GM23338 (cell line): ENCODE data around the gene HMCES. TPM values are rescaled to one million over a fixed set of nuclear protein-coding genes. Genes with fewer than 3 reads are reported as not detected.
"Not testable (repeated sequence)": the region's sequence is repeated elsewhere in the genome, so short reads cannot be mapped to it uniquely, and the experiment has no call there.

Source experiments
- ATAC-seq: fragments of 200-7000 bp; cut with Tn5 transposase; 3 replicates; pipeline ENCODE4 v1.9.1; 2020
- DNase-seq: peaks from one replicate; pipeline ENCODE4 v3.0.0-alpha.2; 2015; ENCODE audit warnings: low spot score
- H2AFZ ChIP-seq: fragments of 200-600 bp; sonication (generic); 2 replicates; pipeline ENCODE4 v1.8.0; 2016; ENCODE audit warnings: antibody characterized with exemption, mild to moderate bottlenecking, moderate library complexity
- H3F3A ChIP-seq: fragments of 200-600 bp; sonication (generic); replicated peaks from 2 replicates; pipeline ENCODE4 v1.8.0; 2017; ENCODE audit warnings: antibody characterized with exemption, mixed run types, low read depth
- H3K27ac ChIP-seq: fragments of 200-600 bp; sonication (generic); 2 replicates; pipeline ENCODE4 v1.6.1; 2016; ENCODE audit warnings: low read depth
- H3K27me3 ChIP-seq: fragments of 200-600 bp; sonication (generic); 2 replicates; pipeline ENCODE4 v1.8.0; 2016; ENCODE audit warnings: mild to moderate bottlenecking, mixed run types, moderate library complexity; ENCODE audit not compliant: insufficient read depth
- H3K36me3 ChIP-seq: fragments of 200-600 bp; sonication (generic); 2 replicates; pipeline ENCODE4 v1.8.0; 2016; ENCODE audit warnings: mild to moderate bottlenecking; ENCODE audit not compliant: insufficient read depth
- H3K4me1 ChIP-seq: fragments of 200-600 bp; sonication (generic); 2 replicates; pipeline ENCODE4 v1.8.0; 2016; ENCODE audit warnings: mild to moderate bottlenecking, moderate library complexity; ENCODE audit not compliant: insufficient read depth
- H3K4me2 ChIP-seq: fragments of 200-600 bp; sonication (generic); 2 replicates; pipeline ENCODE4 v1.7.1; 2017; ENCODE audit warnings: mixed run types
- H3K4me3 ChIP-seq: fragments of 200-600 bp; sonication (generic); 2 replicates; pipeline ENCODE4 v1.6.1; 2016; ENCODE audit warnings: mixed run types
- H3K79me2 ChIP-seq: fragments of 200-600 bp; sonication (generic); replicated peaks from 2 replicates; pipeline ENCODE4 v1.8.0; 2017; ENCODE audit warnings: mild to moderate bottlenecking; ENCODE audit not compliant: insufficient read depth
- H3K9me2 ChIP-seq: fragments of 200-600 bp; sonication (generic); 2 replicates; pipeline ENCODE4 v1.8.0; 2017; ENCODE audit not compliant: insufficient read depth
- H4K20me1 ChIP-seq: fragments of 200-600 bp; sonication (generic); replicated peaks from 2 replicates; pipeline ENCODE4 v1.8.0; 2017; ENCODE audit warnings: mild to moderate bottlenecking; ENCODE audit not compliant: insufficient read depth
- H3K27ac Mint-ChIP-seq: 2 replicates; pipeline ENCODE4 v1.8.0; 2020; ENCODE audit warnings: inconsistent platforms, mild to moderate bottlenecking, moderate library complexity, mixed read lengths
- H3K27me3 Mint-ChIP-seq: 3 replicates; pipeline ENCODE4 v1.8.0; 2022; ENCODE audit warnings: low read depth, mild to moderate bottlenecking, moderate library complexity, mixed read lengths, inconsistent platforms; ENCODE audit not compliant: insufficient read depth, poor library complexity
- H3K36me3 Mint-ChIP-seq: 3 replicates; pipeline ENCODE4 v1.8.0; 2021; ENCODE audit warnings: low read depth, mild to moderate bottlenecking, inconsistent platforms, moderate library complexity, mixed read lengths
- H3K4me1 Mint-ChIP-seq: 3 replicates; pipeline ENCODE4 v1.8.0; 2020; ENCODE audit warnings: mild to moderate bottlenecking, inconsistent platforms, mixed read lengths
- H3K4me3 Mint-ChIP-seq: 3 replicates; pipeline ENCODE4 v1.8.0; 2021; ENCODE audit warnings: moderate library complexity, mild to moderate bottlenecking, inconsistent platforms, mixed read lengths
- H3K9me3 Mint-ChIP-seq: 3 replicates; pipeline ENCODE4 v1.8.0; 2020; ENCODE audit warnings: moderate library complexity, mild to moderate bottlenecking, inconsistent platforms, mixed read lengths
- CREB1 ChIP-seq: fragments of 250-450 bp; sonication (Bioruptor Pico); IDR thresholded peaks from 2 replicates; pipeline ENCODE4 v1.5.0; 2020; ENCODE audit warnings: low read depth, mild to moderate bottlenecking, moderate library complexity
- ETS1 ChIP-seq: IDR thresholded peaks from 2 replicates; pipeline ENCODE4 v1.6.1; 2016; ENCODE audit warnings: antibody characterized with exemption
- EZH2phosphoT487 ChIP-seq: fragments of 200-600 bp; sonication (generic); IDR thresholded peaks from one replicate; pipeline ENCODE4 v1.8.1; 2018; ENCODE audit warnings: antibody characterized with exemption; ENCODE audit not compliant: unreplicated experiment
- JUNB ChIP-seq: IDR thresholded peaks from one replicate; pipeline ENCODE4 v1.6.1; 2016; ENCODE audit warnings: antibody characterized with exemption; ENCODE audit not compliant: unreplicated experiment
- NANOG ChIP-seq: IDR thresholded peaks from 2 replicates; pipeline ENCODE4 v1.6.1; 2016; ENCODE audit warnings: antibody characterized with exemption, borderline replicate concordance
- REST ChIP-seq: IDR thresholded peaks from one replicate; pipeline ENCODE4 v1.6.1; 2018; ENCODE audit warnings: antibody characterized with exemption; ENCODE audit not compliant: unreplicated experiment
- STAT1 ChIP-seq: IDR thresholded peaks from one replicate; pipeline ENCODE4 v1.6.1; 2016; ENCODE audit warnings: antibody characterized with exemption; ENCODE audit not compliant: unreplicated experiment
- polyA plus RNA-seq: library from polyadenylated mRNA; unstranded; fragments of >200 nt; fragmentation: Nextera tagmentation; extraction: Ambion mirVana; gene quantifications from 2 replicates; pipeline ENCODE4 v1.2.1, GENCODE V29; 2016
- total RNA-seq: library from RNA; depleted of rRNA; stranded (reverse); fragments of >200 nt; shearing (Covaris generic); gene quantifications from 2 replicates; pipeline ENCODE4 v1.2.3, GENCODE V29; 2014
- TF ChIP-seq, protein P1 (sequence below), 2 experiments: fragments of 200-600 bp in 1 of 2; sonication (generic) in 1 of 2; conservative IDR thresholded peaks; 2 replicates each; pipeline versions ENCODE4 v1.5.1 to v1.6.1; 2016 to 2017; ENCODE audit warnings: antibody characterized with exemption in 2 of 2, low read depth in 2 of 2, mild to moderate bottlenecking in 2 of 2, moderate library complexity in 1 of 2

Gene HMCES
- total and polyA plus RNA-seq, 2 experiments from 2014 or later, result 36.5 to 44.5 TPM

- DNase-seq, result no peak
- Histone ChIP-seq H4K20me1 (no peaks in the 10 kb centered on the region; the same call in 1 of the 2 replicates), H3K27me3 (no peaks in the 10 kb centered on the region), H3K4me1 (no peaks in the 10 kb centered on the region), H3K4me3 (no peak overlapping the region), H3K9me2 (no peaks in the 10 kb centered on the region), H3K79me2 (no peaks in the 10 kb centered on the region), H3F3A (no peaks in the 10 kb centered on the region), H3K36me3 (peaks cover 40% of the 10 kb centered on the region), H2AFZ (no peak overlapping the region), H3K27ac (no peak overlapping the region), H3K4me2 (no peak overlapping the region)
- H3K4me3 Mint-ChIP-seq, result no peak overlapping the region
- no peak overlapping the region for H3K27ac Mint-ChIP-seq
- no peaks in the 10 kb centered on the region for H3K4me1 Mint-ChIP-seq
- peaks cover 5% of the 10 kb centered on the region for H3K27me3 Mint-ChIP-seq
- no peaks in the 10 kb centered on the region for H3K9me3 Mint-ChIP-seq
- peaks cover 88% of the 10 kb centered on the region for H3K36me3 Mint-ChIP-seq
- TF ChIP-seq REST, result no peak
- TF ChIP-seq ETS1, result no peak
- no peak for ATAC-seq
Measured at GRCh38 chr3:129261894-129262293, 16.8 kb upstream of the HMCES start.

DNA sequence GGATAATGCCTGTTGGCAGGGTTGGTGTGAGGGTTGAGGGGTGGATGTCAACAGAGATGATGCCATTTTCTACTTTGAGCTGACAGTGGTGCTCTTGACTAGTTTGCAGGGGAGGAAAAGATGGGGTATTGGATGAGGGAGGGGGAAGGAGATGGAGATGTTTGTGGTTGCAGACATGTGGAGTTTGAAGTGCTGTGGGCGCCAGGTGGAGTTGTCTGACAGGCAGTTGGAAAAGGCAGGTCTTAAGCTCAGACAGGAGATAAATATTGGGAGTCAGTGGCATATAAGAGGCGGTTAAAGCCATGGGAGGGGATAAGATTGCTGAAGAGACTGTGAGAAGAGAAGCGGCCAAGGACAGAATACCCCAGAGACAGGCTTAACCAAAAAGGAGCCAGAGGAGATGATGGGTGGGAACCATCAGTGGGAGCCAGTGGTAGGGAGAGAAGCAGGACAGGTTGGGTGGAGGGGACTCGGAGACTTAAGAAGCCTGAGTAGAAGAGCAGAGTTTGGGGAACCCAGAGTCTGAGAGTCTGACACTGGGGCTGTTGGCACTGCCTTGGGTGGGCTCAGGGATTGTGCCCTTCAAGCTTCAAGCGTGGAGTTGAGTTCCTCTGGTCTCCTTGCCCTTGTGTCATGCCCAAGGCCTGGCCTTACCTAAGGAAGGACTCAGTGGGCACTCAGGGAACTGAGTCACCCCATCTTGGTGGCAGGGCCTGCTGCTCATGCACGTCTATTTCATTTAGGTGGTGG is 15.3 kb upstream of the HMCES start:
- no peaks in the 10 kb centered on the region for H3K9me2 ChIP-seq
- H3K4me1 ChIP-seq, result no peaks in the 10 kb centered on the region
- Mint-ChIP-seq H3K27me3 (peaks cover 5% of the 10 kb centered on the region), H3K36me3 (peaks cover 87% of the 10 kb centered on the region), H3K4me1 (no peaks in the 10 kb centered on the region), H3K4me3 (no peak overlapping the region), H3K9me3 (no peaks in the 10 kb centered on the region), H3K27ac (no peak overlapping the region)
- no peaks in the 10 kb centered on the region for H3F3A ChIP-seq
- H3K79me2 ChIP-seq, result no peaks in the 10 kb centered on the region
- no peak for DNase-seq
- no peaks in the 10 kb centered on the region; the same call in 1 of the 2 replicates for H4K20me1 ChIP-seq
- H3K27me3 ChIP-seq, result no peaks in the 10 kb centered on the region
- no peak overlapping the region for H2AFZ ChIP-seq
- no peak overlapping the region for H3K4me2 ChIP-seq
- no peak for ATAC-seq
- H3K27ac ChIP-seq, result no peak overlapping the region
- TF ChIP-seq, protein P1, sequence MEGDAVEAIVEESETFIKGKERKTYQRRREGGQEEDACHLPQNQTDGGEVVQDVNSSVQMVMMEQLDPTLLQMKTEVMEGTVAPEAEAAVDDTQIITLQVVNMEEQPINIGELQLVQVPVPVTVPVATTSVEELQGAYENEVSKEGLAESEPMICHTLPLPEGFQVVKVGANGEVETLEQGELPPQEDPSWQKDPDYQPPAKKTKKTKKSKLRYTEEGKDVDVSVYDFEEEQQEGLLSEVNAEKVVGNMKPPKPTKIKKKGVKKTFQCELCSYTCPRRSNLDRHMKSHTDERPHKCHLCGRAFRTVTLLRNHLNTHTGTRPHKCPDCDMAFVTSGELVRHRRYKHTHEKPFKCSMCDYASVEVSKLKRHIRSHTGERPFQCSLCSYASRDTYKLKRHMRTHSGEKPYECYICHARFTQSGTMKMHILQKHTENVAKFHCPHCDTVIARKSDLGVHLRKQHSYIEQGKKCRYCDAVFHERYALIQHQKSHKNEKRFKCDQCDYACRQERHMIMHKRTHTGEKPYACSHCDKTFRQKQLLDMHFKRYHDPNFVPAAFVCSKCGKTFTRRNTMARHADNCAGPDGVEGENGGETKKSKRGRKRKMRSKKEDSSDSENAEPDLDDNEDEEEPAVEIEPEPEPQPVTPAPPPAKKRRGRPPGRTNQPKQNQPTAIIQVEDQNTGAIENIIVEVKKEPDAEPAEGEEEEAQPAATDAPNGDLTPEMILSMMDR (conservative IDR thresholded peaks at IDR 0.05; ENCODE audit: low read depth in 2 of 2), result no peak
- TF ChIP-seq EZH2phosphoT487 (no peak), NANOG (no peak), ETS1 (no peak), STAT1 (no peak), CREB1 (no peak), JUNB (no peak)
- H3K4me3 ChIP-seq, result no peak overlapping the region
- peaks cover 45% of the 10 kb centered on the region for H3K36me3 ChIP-seq

- not testable (repeated sequence) for H3K9me2 ChIP-seq, H3K27me3 Mint-ChIP-seq, H3K4me2 ChIP-seq, H3K4me1 ChIP-seq, H3F3A ChIP-seq, H3K27ac ChIP-seq, H4K20me1 ChIP-seq, H2AFZ ChIP-seq, DNase-seq, H3K4me3 ChIP-seq, ATAC-seq, H3K9me3 Mint-ChIP-seq, H3K4me3 Mint-ChIP-seq, H3K27me3 ChIP-seq, H3K27ac Mint-ChIP-seq, H3K4me1 Mint-ChIP-seq, H3K79me2 ChIP-seq
- H3K36me3 Mint-ChIP-seq, result peaks cover 89% of the 10 kb centered on the region
- peaks cover 52% of the 10 kb centered on the region for H3K36me3 ChIP-seq
Measured at GRCh38 chr3:129264994-129265393, 13.7 kb upstream of the HMCES start.
